ENCODE measurements around the gene WSCD2.

DNA sequence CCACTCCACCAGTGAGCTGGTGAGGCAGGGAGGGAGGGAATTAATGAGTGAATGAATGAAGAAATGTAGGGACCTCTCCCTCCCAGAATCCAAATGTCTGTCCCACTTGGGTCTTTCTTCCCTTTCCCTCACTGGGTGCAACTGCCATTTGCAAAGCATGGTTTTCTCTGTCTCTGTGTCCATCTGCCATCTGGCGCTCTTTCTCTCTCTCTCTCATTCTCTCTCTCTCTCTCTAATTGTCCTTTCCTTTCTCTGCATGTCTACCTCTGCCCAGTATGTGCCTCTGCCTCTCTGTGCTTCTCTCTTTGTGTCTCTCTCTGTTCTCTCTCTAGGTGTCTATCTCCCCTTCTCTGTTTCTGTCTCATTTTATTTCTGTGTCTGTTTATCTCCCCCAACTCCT is 107.3 kb downstream of the WSCD2 start:
- TF ChIP-seq SUZ12 (IDR thresholded peaks at IDR 0.05; ENCODE audit: extremely low read depth, insufficient read depth, insufficient read length) (no peak), ZNF274 (IDR thresholded peaks at IDR 0.05; ENCODE audit: low read depth, low read length) (no peak)

All from NT2/D1 (cell line).